ENCODE results near the gene CHRDL1.
"Not testable (repeated sequence)": the region's sequence is repeated elsewhere in the genome, so short reads cannot be mapped to it uniquely, and the experiment has no call there.

The CHRDL1 gene

GRCh38 chrX:110654280-110654679 lies 141.3 kb downstream of the CHRDL1 start:
- not testable (repeated sequence) for DNase-seq

GRCh38 chrX:110646386-110646785 lies 149.2 kb downstream of the CHRDL1 start:
- DNase-seq = no peak
